ENCODE results near the gene LAIR1.
"Not testable (repeated sequence)": the region's sequence is repeated elsewhere in the genome, so short reads cannot be mapped to it uniquely, and the experiment has no call there.

LAIR1 gene

GRCh38 chr19:54375181-54375938, 10.6 kb upstream of the LAIR1 start:
- not testable (repeated sequence) for DNase-seq

- no peak for DNase-seq
These were observed 9.3 kb upstream of the LAIR1 start for GRCh38 chr19:54373781-54374631.

- DNase-seq = not testable (repeated sequence)
These were observed 6.7 kb upstream of the LAIR1 start for GRCh38 chr19:54371453-54371852.

- not testable (repeated sequence) for DNase-seq
These were observed 5.7 kb upstream of the LAIR1 start for GRCh38 chr19:54370434-54370796.

- DNase-seq = not testable (repeated sequence)
These were observed 5.1 kb upstream of the LAIR1 start for GRCh38 chr19:54369688-54370433.

GRCh38 chr19:54369082-54369687, 4.5 kb upstream of the LAIR1 start:
- DNase-seq = no peak

- DNase-seq = no peak
These were observed 2.1 kb upstream of the LAIR1 start for GRCh38 chr19:54366811-54367210.

GRCh38 chr19:54365798-54366197, 1.1 kb upstream of the LAIR1 start:
- DNase-seq = not testable (repeated sequence)

- DNase-seq = not testable (repeated sequence)
These were observed 2.9 kb downstream of the LAIR1 start for GRCh38 chr19:54361680-54362422.

GRCh38 chr19:54359149-54359820, 5.4 kb downstream of the LAIR1 start:
- DNase-seq = not testable (repeated sequence)

- no peak for DNase-seq
These were observed 7.3 kb downstream of the LAIR1 start for GRCh38 chr19:54357381-54357780.

GRCh38 chr19:54356444-54357056, 8.2 kb downstream of the LAIR1 start:
- no peak for DNase-seq

- DNase-seq = no peak
These were observed 9.1 kb downstream of the LAIR1 start for GRCh38 chr19:54355675-54356074.

- no peak for DNase-seq
These were observed 10.0 kb downstream of the LAIR1 start for GRCh38 chr19:54354761-54355160.

GRCh38 chr19:54352546-54352945, 12.2 kb downstream of the LAIR1 start:
- no peak for DNase-seq

GRCh38 chr19:54352041-54352440, 12.7 kb downstream of the LAIR1 start:
- no peak for DNase-seq

- no peak for DNase-seq
These were observed 13.3 kb downstream of the LAIR1 start for GRCh38 chr19:54351474-54351873.

- DNase-seq = no peak
These were observed 18.8 kb downstream of the LAIR1 start for GRCh38 chr19:54345938-54346386.

GRCh38 chr19:54343868-54344267, 20.9 kb downstream of the LAIR1 start:
- DNase-seq = no peak

GRCh38 chr19:54341295-54341694, 23.4 kb downstream of the LAIR1 start:
- no peak for DNase-seq
